Head of caudate nucleus (tissue), 42 donors: ENCODE data around the gene SLC7A10.

ENCODE experiments used
- DNase-seq, 42 donors: peaks; one replicate each; pipeline versions ENCODE4 v3.0.0 to v3.0.0-alpha.2; 2020 to 2021; ENCODE audit warnings: mixed read lengths in 7 of 42
- intact Hi-C: fragments of 100-400 bp; cut with DNase I; formaldehyde crosslinking; loops from one replicate; pipeline ENCODE4 v1.15.0; 2022

Gene SLC7A10

DNA sequence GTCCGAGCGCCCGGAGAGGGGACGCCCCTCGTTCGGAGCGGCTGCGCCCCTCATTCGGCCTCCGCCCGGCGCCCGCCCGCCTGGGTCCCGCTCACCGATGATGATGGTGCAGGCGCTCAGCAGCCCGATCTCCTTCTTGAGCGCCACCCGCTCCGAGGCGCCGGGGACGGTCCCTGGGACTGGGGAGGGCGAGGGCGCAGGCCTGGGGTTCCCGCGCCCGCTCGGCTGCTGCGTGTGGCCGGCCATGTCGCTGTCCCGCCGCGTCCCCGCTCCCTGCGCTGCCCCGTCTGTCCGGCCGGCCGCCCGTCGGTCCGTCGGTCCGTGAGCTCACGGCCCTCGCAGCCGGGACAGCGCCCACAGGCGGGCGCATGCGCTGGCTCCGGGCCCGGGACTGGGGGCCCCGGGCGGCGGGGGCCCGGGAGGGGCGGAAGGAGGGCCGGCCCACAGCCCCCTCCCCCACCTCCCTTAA lies at the start of gene SLC7A10:
Gene SLC7A10, minus strand, starts transcription at position 393 of the 469 bp plus-strand sequence. Its CDS starts 147 bp downstream, at position 246.
- DNase-seq, result no peak
- intact Hi-C loops, result no loop called here

DNA sequence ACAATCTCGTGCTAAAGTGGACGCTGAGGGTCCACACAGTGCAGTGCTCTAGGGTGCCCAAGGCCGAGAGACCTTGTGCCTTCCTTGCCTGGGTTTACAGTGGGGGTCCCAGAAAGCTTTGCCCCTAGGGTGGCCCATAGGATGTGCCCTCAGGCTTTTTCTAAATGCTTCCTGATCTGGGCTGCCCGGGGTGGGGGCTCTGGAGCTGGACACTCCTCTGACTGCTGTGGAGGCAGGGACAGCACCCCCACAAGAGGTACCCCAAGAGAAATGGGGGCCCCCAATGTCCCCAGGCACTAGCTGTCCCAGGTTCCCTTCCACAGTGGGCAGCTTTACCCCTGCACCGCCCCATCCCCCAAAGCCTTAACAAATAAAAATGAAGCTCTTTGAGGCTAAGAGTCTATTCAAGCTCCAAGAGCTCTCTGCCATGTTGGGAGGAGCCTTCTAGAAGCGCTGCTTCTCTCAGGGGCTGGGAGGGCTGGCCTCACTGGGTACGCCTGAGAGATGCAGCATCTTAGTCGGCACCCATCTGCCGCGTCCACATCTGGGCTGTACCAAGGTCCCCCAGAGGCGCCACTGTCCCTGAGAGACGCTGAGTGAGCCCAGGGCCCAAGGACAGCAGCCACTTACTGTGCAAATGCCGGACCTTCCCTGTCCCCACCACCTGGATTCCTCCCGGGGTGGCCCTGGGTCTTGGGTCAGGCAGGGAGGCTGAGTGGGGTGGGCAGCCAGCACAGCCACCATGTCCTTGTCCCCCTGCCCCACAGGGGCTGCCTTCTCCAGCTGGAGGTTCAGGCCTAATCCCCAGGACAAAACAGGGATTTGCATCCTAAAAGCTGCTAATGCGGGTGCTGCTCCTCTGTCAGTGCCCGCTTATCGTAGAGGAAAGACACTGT lies 49.3 kb upstream of the SLC7A10 start:
- intact Hi-C loops, result no loop called here

DNA sequence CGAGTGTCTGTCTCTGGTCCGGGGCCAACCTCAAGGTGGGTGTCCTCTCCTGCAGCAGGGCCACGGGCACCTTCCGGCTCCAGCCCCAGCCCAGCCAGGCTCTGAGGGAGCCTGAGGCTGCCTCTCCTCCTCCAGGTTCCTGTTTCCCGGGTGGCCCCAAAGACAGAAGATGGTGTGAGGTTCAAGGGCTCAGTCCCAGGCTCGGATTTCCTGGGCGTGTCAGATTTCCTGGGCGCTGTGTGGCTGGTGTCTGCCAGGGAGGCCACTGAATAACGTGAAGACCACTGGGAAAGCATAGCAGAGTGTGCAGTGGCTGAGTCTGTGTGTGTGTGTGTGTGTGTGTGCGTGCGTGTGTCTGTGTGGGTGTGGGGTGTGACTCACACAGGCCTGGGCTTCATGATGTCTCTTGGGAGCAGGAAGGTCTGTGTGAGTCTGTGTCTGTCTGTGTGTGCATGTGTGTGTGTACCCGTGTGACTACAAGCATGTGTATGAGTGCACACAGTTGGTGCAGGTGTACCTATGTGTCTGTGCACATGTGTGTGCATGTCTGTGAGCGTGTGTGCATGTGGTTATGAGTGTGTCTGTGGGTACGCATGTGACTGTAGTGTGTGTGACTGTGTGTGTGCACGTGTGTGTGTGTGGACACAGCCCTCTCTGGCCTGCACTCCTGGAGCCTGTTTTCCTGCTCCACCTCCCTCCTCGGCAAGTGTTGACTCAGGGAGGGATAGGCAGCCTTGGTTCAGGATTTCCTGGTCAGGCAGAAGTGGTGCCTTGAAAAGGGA lies 48.4 kb upstream of the SLC7A10 start:
- peak in 30 of 42 donors; percentile 26 to 79 (median 54) for DNase-seq
- intact Hi-C loops, result no loop called here

More for the DNA sequence above, 49.3 kb upstream of the SLC7A10 start:
- DNase-seq, result no peak

DNA sequence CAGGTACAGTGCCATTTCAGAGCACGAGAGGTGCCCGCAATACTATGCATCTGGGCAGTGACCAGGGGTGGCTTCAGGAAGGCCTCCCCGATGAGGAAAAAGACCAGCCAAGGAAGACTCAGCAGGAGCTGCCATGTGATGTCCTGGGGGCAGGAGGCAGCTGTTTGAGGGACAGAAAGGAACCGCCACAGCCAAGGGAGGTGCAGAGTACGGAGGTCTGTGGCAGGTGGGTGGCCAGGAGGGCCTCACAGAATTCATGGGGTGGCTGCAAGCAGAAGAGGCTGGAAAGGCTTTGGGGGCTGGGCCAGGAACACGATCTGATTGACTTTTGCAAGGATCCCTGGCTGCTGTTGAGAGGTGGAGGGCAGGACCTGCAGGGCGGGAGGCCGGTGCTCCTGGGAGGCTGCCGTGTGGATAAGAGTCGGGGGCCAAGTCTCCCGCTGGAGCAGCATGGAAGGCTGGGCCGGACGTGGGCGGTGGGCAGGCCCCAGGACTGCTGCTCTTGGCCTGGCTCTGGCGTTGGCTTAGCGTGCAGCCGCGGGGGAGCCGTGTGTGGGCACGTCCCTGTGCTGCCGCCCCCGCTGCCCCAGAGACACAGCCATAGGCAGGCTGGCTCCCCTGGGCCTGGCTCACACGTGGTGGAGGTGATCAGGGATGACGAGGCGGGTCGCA lies 47.6 kb upstream of the SLC7A10 start:
- intact Hi-C loops, result no loop called here
- DNase-seq, result peak in 1 of 42 donors; percentile 6

DNA sequence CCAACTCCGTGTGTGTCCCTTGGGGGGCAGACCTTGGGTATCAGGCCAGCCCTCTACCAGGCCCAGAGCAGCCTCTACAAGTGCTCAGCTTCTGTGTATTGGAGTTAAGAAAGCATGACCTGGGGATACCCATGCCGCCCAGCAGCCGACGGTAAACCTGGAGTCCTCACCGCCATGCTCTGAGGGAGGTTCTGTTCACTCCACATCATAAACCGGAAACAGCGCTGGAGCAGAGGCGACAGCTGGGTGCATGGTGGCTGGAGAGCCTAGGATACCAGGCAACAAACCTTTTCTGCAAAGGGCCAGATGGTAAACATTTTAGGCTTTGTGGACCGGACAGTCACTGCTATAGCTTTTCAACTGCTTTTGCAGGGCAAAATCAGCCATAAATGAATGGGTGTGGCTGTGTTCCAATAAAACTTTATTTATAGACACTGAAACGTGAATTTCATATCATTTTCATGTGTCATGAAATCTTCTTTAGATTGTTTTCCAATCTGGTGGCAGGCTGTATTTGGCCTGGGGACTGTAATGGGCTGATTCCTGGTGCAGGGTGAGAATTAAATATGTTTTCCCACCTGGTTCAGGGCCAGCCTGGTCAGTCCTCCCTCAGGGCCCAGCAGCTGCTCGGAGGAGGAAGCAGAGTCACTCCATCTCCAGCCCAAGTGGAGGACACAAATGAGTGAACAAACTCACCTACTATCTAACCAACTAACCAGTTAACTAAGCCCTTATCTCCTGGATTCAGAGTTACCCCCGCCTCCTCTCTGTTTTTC lies 45.8 kb upstream of the SLC7A10 start:
- DNase-seq, result no peak
- intact Hi-C loops, result no loop called here

DNA sequence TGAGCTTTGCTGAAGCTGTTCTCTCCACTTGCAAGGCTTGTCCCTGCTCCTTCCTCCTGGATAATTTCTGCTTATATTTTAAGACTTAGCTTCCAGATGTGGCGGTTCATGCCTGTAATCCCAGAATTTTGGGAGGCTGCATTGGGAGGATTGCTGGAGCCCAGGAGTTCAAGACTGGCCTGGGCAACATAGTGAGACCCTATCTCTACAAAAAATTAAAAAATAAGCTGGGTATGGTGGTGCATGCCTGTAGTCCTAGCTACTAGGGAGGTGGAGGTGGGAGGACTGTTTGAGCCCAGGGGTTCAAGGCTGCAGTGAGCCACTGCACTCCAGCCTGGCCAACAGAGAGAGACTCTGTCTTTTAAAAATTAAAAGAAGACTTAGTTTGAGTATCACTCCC lies 45.1 kb upstream of the SLC7A10 start:
- intact Hi-C loops, result no loop called here

DNA sequence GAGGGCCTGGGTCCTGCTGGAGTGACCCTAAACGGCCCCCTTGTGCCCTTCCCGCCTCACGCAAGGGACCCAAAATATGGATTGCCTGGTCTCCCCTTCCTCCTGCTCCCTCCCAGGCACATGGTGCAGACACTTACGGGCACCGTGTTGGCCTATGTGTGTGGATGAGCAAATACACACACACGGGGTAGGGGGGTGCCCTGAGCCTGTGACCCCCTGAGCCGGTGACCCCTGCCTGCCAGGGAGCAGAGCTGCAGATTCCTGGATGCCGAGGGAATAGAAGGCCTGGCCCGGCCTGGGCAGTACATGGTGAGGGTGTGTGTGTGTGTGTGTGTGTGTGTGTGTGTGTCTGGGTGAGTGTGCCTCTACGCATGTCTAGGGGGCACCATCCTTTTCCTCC lies 43.4 kb upstream of the SLC7A10 start:
- intact Hi-C loops, result no loop called here
- no peak for DNase-seq

More for the DNA sequence above, 45.1 kb upstream of the SLC7A10 start:
- DNase-seq, result no peak

DNA sequence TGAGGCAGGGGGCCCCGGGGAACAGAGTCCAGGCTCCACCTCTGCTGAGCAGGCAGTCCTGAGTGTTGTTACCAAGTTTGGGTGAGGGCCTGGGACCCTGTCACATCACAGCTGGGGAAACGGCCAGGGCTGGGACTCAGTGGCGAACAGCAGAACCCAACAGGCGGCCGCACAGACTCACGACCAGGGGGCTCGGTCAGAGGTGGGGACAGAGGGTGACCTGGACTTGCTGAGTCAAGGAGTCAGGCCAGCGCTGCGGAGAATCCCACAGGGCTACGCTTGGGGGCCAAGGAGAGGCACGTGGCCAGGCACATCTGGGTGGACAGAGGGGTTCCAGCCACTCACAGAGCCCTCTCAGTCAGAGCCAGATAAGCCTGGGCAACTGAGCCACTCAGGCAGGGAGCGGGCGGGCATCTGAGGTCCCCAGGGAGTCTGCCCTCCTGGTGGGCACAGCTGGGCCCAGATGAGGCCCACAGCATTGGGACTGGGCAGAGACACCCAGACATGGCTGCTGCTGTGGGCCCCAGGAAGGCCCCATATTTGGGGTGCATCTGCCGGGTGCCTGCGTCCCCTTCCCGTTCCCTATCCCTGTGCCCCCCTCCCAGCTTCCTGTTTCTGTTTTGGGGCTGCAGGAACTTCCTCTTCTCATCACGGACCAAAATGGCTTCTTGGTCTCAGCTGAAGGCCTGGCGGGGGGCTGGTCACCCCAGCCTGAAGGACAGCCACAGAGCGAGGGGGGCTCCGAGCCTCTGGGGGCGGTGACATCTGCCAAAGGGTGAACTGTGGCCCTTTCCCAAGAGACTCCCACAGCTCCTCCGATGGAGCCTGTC lies 42.7 kb upstream of the SLC7A10 start:
- intact Hi-C loops, result no loop called here
- DNase-seq, result peak in 1 of 42 donors; percentile 43

DNA sequence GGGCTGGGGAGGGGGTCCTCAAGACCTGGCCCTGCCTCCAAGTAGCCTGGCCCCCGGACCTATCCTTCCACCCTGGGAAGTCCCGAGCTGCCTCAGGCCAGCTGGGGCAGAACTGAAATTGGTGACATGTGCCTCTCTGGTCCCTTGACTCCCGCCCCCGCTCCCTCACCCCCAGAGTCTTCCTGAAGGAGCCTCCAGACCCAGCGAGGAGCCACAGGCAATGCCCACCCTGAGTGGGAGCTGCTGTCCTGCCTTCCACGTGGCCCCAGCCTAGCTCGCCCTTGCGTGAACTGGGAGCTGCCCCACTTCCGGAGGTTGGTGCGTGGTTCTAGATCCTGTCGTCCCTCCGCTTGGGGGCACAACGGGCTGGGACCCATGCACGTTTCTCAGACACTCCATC lies 42.1 kb upstream of the SLC7A10 start:
- intact Hi-C loops, result no loop called here
- no peak for DNase-seq

DNA sequence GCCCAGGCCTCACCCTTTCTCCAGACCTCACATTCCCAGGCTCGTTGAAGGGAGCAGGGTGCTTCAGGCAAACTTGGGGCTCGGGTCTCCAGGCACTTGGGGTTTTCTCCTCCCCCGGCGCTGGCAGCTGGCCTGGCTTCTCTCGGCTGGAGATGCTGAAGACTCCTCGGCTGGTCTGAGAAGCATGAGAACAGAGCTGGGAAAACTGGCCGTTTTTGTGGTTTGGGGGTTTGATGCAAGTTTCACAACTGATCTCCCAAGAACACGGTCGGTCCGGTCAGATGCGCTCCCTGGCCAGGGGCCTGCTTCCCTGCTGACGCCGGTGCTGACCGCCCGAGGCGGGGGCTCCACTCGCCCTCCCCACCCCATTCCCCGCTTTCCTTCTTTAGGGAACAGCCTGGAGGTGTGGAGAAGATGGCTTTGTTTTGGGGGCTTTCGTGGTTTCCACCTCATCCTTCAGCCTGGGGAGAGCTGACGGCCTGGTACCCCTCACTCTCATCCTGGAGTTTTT lies 41.4 kb upstream of the SLC7A10 start:
- intact Hi-C loops, result no loop called here
- DNase-seq, result no peak

DNA sequence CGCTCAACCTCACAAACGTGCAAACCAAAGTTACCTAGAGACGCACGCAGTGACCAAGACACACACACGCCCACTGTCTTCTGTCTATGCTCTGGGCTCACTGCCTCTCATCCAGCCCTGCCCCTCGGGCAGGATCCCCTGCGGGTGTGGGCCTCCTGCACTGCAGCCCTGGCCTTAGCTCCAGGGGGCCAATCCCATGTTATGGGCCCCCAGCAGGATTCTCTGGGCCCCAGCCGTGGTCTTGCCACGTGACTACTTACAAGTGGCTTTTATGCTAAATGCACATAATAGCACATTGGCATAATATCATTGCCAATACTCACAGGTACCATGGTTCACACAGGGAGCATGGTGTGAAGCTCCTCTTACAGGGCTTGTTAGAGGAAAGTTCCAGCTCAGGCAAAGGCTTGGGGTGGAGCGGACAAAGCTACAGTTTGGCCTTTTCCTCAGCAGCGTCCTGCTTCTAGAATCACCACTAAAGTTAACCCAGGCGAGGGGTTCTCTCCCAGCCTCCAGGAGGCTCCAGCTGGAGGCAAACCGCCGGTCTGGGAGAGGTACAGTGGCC lies 39.3 kb upstream of the SLC7A10 start:
- no peak for DNase-seq
- intact Hi-C loops, result no loop called here

DNA sequence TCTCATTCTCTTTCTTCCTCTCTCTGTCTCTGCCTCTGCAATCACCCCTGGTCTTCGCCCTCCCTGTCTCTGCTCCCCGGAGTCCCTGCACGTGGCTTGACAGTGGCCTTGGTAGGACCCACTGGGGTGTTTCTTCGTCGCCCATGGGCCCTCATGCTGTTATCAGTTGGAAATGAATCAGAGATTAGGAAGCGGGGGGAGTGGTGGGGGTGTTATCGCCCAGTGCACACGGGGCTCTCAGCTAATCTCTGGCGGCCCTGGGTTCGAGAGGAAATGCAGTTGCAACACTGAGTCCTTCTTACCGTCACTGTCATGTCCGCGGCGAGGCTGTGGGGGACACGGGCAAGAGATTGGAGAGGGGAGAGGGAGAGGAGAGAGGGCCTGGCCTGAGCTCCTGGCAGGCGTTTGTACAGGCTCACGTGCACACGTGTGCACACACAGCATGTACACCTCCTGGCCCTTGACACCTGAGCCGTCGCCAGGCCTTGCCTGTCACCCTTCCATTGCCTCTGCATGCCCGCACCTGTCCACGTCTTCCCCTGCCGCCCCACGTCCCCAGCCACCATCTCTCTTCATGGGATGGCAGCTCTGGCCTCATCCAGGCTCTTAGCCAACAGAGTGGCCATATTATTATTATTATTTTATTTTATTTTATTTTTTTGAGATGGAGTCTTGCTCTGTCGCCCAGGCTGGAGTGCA lies 37.8 kb upstream of the SLC7A10 start:
- DNase-seq, result no peak
- intact Hi-C loops, result no loop called here

DNA sequence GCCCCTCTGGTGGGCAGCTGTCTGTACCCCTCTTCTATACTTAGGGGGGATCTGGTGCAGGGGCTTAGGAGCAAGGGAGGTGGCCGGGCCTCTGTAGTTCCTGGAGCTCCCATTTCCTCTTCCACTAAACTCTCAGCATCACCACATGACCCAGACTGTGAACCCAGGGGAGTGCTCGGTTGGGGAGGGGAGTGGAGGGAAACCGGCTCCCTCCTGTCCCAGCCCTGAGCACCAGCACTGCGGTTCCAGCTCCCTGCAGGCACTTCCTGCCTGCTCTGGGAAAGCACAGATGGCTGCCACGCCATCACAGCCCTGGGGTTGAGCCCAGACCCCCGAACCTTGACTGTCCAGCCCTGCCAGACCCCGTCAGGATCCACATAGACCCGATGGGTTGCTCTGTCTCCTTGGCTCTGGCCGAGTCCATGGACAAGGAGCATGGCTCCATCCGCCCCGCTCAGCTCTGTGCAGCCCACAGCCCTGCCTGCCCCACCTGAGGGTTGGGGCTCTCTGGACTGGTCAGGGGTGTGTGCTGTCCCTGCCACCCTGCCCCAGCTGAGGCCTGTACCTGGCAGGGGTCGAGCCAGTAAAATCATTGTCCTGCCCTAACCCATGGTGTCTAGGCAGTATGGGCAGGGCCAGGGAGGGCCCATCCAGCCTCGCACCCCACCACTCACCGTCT lies 36.0 kb upstream of the SLC7A10 start:
- intact Hi-C loops, result no loop called here
- DNase-seq, result peak in 1 of 42 donors; percentile 21

DNA sequence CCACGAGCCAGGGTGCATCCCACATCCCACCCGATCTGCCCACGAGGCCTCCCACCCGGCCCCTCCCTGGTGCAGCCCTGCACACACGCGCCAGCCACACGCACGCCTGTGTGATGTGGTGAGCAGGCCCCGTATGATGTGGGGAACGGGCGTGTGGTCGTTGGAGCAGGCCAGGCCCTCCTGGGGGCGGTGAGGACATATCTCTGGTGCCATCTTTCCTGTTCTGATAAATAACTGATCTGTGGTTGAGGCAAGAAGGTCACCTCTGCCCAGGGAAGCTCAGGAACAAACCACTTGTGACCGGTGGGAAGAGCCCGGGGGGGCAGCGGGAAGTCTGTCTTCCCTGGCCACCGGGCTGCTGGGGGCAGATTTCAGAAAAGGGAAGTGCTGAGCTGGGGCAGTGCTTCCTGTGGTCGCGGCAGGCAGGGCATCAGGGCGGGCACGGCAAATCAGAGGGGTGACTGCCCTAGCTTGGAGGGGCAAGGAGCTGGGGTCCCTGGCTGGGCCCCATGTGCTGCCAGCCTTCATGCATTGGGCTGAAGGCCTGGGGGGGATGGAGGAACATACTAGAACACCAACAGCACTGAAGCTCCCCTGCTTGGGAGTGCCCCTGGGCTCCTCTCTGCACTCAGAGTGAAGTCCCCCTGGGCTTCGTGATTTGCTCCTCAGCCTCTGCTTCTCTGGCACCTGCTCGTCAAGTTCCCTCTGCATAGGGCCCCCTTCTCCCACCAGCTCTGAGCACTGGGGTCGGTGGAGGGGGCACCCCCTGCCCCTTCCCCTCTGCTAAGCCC lies 35.2 kb upstream of the SLC7A10 start:
- intact Hi-C loops, result no loop called here
- peak in 25 of 42 donors; percentile 21 to 64 (median 44) for DNase-seq

DNA sequence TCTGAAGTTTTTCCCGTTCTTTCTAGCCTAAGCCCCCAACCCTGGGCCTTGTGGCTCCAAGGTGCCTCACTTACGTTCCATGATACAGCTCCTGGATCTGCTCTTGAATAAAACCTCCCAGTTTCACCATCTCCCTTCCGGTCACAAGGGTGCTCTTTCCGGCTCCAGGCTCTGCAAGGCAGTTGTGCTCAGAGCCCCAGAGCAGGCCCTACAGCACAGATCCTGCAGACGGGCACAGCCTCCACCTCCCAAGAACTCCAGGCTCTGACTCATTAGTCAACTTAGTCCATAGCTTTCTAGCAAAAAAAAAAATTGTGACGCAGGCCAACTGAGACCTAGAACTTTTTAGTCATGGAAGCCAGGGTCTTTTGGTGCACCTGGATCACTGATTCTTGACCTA lies 33.9 kb upstream of the SLC7A10 start:
- DNase-seq, result peak in 4 of 42 donors; percentile 27 to 44 (median 40)
- intact Hi-C loops, result no loop called here
